WTC11 (cell line): ENCODE results near the gene CBLB. TPM values are rescaled to one million over a fixed set of nuclear protein-coding genes. Genes with fewer than 3 reads are reported as not detected.

Experiments used
- ATAC-seq: fragments of 200-7000 bp; cut with Tn5 transposase; 2 replicates; pipeline ENCODE4 v1.10.0; 2021; ENCODE audit warnings: mild to moderate bottlenecking, moderate library complexity
- CTCF ChIA-PET: fragments of 300-600 bp; sonication (Branson Sonifier 250); formaldehyde crosslinking; loops from one replicate; lab custom pipeline; 2021; ENCODE audit warnings: antibody characterized with exemption; lab: Charles Lee
- POLR2A ChIA-PET: fragments of 350-600 bp; sonication (Branson Sonifier 250); formaldehyde crosslinking; loops from one replicate; lab custom pipeline; 2021; ENCODE audit warnings: antibody characterized with exemption; lab: Charles Lee
- DNase-seq: peaks from one replicate; pipeline ENCODE4 v3.0.0; 2021; ENCODE audit warnings: low spot score
- H3K27ac Mint-ChIP-seq: 2 replicates; pipeline ENCODE4 v1.8.0; 2021; ENCODE audit warnings: mixed read lengths
- H3K27me3 Mint-ChIP-seq: 2 replicates; pipeline ENCODE4 v1.8.0; 2021; ENCODE audit warnings: low read depth, mild to moderate bottlenecking, moderate library complexity, mixed read lengths
- H3K36me3 Mint-ChIP-seq: 2 replicates; pipeline ENCODE4 v1.8.0; 2021; ENCODE audit warnings: mixed read lengths
- H3K4me1 Mint-ChIP-seq: 2 replicates; pipeline ENCODE4 v1.8.0; 2022; ENCODE audit warnings: mixed read lengths
- H3K4me3 Mint-ChIP-seq: 2 replicates; pipeline ENCODE4 v1.8.0; 2021; ENCODE audit warnings: mild to moderate bottlenecking, moderate library complexity, mixed read lengths
- H3K9me3 Mint-ChIP-seq: 2 replicates; pipeline ENCODE4 v1.8.0; 2021; ENCODE audit warnings: mixed read lengths
- AR ChIP-seq: fragments of 250-450 bp; sonication (Bioruptor Pico); IDR thresholded peaks from 2 replicates; pipeline ENCODE4 v1.9.0; 2021; ENCODE audit warnings: mild to moderate bottlenecking
- ATF2 ChIP-seq: sonication (generic); formaldehyde crosslinking; IDR thresholded peaks from 2 replicates; pipeline ENCODE4 v1.8.1; 2022; ENCODE audit warnings: low read depth, missing genetic modification reagents, borderline replicate concordance
- CREM ChIP-seq: sonication (generic); formaldehyde crosslinking; IDR thresholded peaks from 2 replicates; pipeline ENCODE4 v1.8.1; 2022; ENCODE audit warnings: mild to moderate bottlenecking, missing genetic modification reagents, moderate library complexity
- E2F1 ChIP-seq: sonication (generic); formaldehyde crosslinking; IDR thresholded peaks from 2 replicates; pipeline ENCODE4 v1.8.0; 2022; ENCODE audit warnings: mild to moderate bottlenecking, missing genetic modification reagents
- FOXJ3 ChIP-seq: sonication (generic); formaldehyde crosslinking; IDR thresholded peaks from 2 replicates; pipeline ENCODE4 v1.9.0; 2021; ENCODE audit warnings: missing genetic modification reagents, mild to moderate bottlenecking, borderline replicate concordance
- FOXP1 ChIP-seq: sonication (generic); formaldehyde crosslinking; IDR thresholded peaks from 2 replicates; pipeline ENCODE4 v1.8.0; 2022; ENCODE audit warnings: missing genetic modification reagents, mild to moderate bottlenecking, moderate library complexity, borderline replicate concordance
- GTF2I ChIP-seq: fragments of 250-450 bp; sonication (Bioruptor Pico); conservative IDR thresholded peaks from 2 replicates; pipeline ENCODE4 v1.4.0; 2021; ENCODE audit warnings: mild to moderate bottlenecking
- HMGA2 ChIP-seq: fragments of 250-450 bp; sonication (Bioruptor Pico); IDR thresholded peaks from 2 replicates; pipeline ENCODE4 v1.4.0; 2021; ENCODE audit warnings: mild to moderate bottlenecking, moderate library complexity
- HMGXB4 ChIP-seq: sonication (generic); formaldehyde crosslinking; IDR thresholded peaks from 2 replicates; pipeline ENCODE4 v1.8.1; 2023; ENCODE audit warnings: mild to moderate bottlenecking, moderate library complexity, missing genetic modification reagents
- KAT7 ChIP-seq: sonication (generic); formaldehyde crosslinking; IDR thresholded peaks from 2 replicates; pipeline ENCODE4 v1.8.1; 2023; ENCODE audit warnings: missing genetic modification reagents, mild to moderate bottlenecking, borderline replicate concordance
- NR1H2 ChIP-seq: sonication (generic); formaldehyde crosslinking; IDR thresholded peaks from 2 replicates; pipeline ENCODE4 v1.9.0; 2021; ENCODE audit warnings: mild to moderate bottlenecking, moderate library complexity, missing genetic modification reagents
- PREB ChIP-seq: sonication (generic); formaldehyde crosslinking; IDR thresholded peaks from 2 replicates; pipeline ENCODE4 v1.8.1; 2022; ENCODE audit warnings: mild to moderate bottlenecking, missing genetic modification reagents, moderate library complexity, borderline replicate concordance
- RORB ChIP-seq: fragments of 250-450 bp; sonication (Bioruptor Pico); IDR thresholded peaks from 2 replicates; pipeline ENCODE4 v1.9.0; 2021; ENCODE audit warnings: mild to moderate bottlenecking
- ZBTB43 ChIP-seq: sonication (generic); formaldehyde crosslinking; IDR thresholded peaks from 2 replicates; pipeline ENCODE4 v1.8.1; 2023; ENCODE audit warnings: mild to moderate bottlenecking, missing genetic modification reagents
- ZNF219 ChIP-seq: sonication (generic); formaldehyde crosslinking; IDR thresholded peaks from 2 replicates; pipeline ENCODE4 v1.8.0; 2023; ENCODE audit warnings: missing genetic modification reagents, mild to moderate bottlenecking, borderline replicate concordance
- ZNF317 ChIP-seq: sonication (generic); formaldehyde crosslinking; IDR thresholded peaks from 2 replicates; pipeline ENCODE4 v1.8.1; 2023; ENCODE audit warnings: low read depth, mild to moderate bottlenecking, moderate library complexity, missing genetic modification reagents, borderline replicate concordance
- ZNF671 ChIP-seq: fragments of 250-450 bp; sonication (Bioruptor Pico); IDR thresholded peaks from 2 replicates; pipeline ENCODE4 v1.8.0; 2021; ENCODE audit warnings: mild to moderate bottlenecking
- total RNA-seq: library from RNA; stranded (reverse); gene quantifications from 3 replicates; pipeline ENCODE4 v1.2.3, GENCODE V29; 2021

Gene CBLB
- total RNA-seq, 1 experiment from 2014 or later = 19.8 TPM

GRCh38 chr3:105653166-105653565 lies 215.6 kb downstream of the CBLB start:
- DNase-seq (no peak), ATAC-seq (peak; percentile 85)
- Mint-ChIP-seq H3K27ac (no peak overlapping the region), H3K4me1 (peaks cover 6% of the 10 kb centered on the region), H3K27me3 (no peaks in the 10 kb centered on the region), H3K4me3 (no peak overlapping the region), H3K9me3 (no peaks in the 10 kb centered on the region), H3K36me3 (peaks cover 2% of the 10 kb centered on the region)
- POLR2A ChIA-PET = no interaction called here
- CTCF ChIA-PET = no interaction called here
- TF ChIP-seq E2F1 (CRISPR knock-in tag) = no peak
- no peak for TF ChIP-seq HMGA2 (CRISPR knock-in tag)
- TF ChIP-seq HMGXB4 (CRISPR knock-in tag) = no peak
- no peak for TF ChIP-seq PREB (CRISPR knock-in tag)
- TF ChIP-seq RORB = no peak
- no peak for TF ChIP-seq ZNF671 (CRISPR knock-in tag)
- no peak for TF ChIP-seq ZNF219
- TF ChIP-seq ZBTB43 (CRISPR knock-in tag) = no peak
- no peak for TF ChIP-seq GTF2I (CRISPR knock-in tag)
- no peak for TF ChIP-seq ZNF317
- no peak for TF ChIP-seq AR (CRISPR knock-in tag)
- no peak for TF ChIP-seq FOXJ3 (CRISPR knock-in tag)

GRCh38 chr3:105649480-105649879 lies 219.3 kb downstream of the CBLB start:
- Mint-ChIP-seq H3K27me3 (no peaks in the 10 kb centered on the region), H3K4me3 (no peak overlapping the region), H3K4me1 (peaks cover 6% of the 10 kb centered on the region), H3K9me3 (no peaks in the 10 kb centered on the region), H3K27ac (no peak overlapping the region), H3K36me3 (no peaks in the 10 kb centered on the region)
- CTCF ChIA-PET = no interaction called here
- POLR2A ChIA-PET = no interaction called here
- DNase-seq (no peak), ATAC-seq (no peak)
- TF ChIP-seq FOXJ3 (CRISPR knock-in tag) = no peak
- no peak for TF ChIP-seq NR1H2 (CRISPR knock-in tag)
- no peak for TF ChIP-seq ATF2
- TF ChIP-seq FOXP1 (CRISPR knock-in tag) = no peak
- TF ChIP-seq KAT7 (CRISPR knock-in tag) = no peak
- no peak for TF ChIP-seq GTF2I (CRISPR knock-in tag)
- TF ChIP-seq CREM = no peak
